Left ventricle myocardium inferior (tissue), 1 donor: ENCODE measurements around the gene NMUR1. TPM values are rescaled to one million over a fixed set of nuclear protein-coding genes. Genes with fewer than 3 reads are reported as not detected.
A peak's percentile ranks its signal among the peaks of the same experiment; 100 is the strongest.

ENCODE experiments used
- DNase-seq: peaks from one replicate; pipeline ENCODE4 v3.0.0-alpha.2; 2020
- H3K27ac ChIP-seq: fragments of 200-600 bp; replicated peaks from 2 replicates; pipeline ENCODE4 v1.8.0; 2021
- H3K27me3 ChIP-seq: fragments of 200-600 bp; 2 replicates; pipeline ENCODE4 v1.8.0; 2021; ENCODE audit warnings: low read depth
- H3K36me3 ChIP-seq: fragments of 200-600 bp; 2 replicates; pipeline ENCODE4 v1.8.0; 2021
- H3K4me1 ChIP-seq: fragments of 200-600 bp; 2 replicates; pipeline ENCODE4 v1.8.0; 2021
- H3K4me3 ChIP-seq: fragments of 200-600 bp; 2 replicates; pipeline ENCODE4 v1.8.0; 2021; ENCODE audit warnings: mild to moderate bottlenecking, moderate library complexity
- H3K9me3 ChIP-seq: fragments of 200-600 bp; replicated peaks from 2 replicates; pipeline ENCODE4 v1.8.0; 2021
- intact Hi-C: fragments of 100-400 bp; cut with micrococcal nuclease; formaldehyde crosslinking; loops from one replicate; pipeline ENCODE4 v1.11.0; 2022
- total RNA-seq: library from RNA; stranded (reverse); fragmentation: NEBNext Ultra II Directional; extraction: Animal tissue kit (Norgen Biotek cat#: 25700); gene quantifications from one replicate; pipeline ENCODE4 v1.2.1, GENCODE V29; 2021
- TF ChIP-seq, protein P1 (sequence below): fragments of 200-600 bp; IDR thresholded peaks from 2 replicates; pipeline ENCODE4 v1.8.0; 2021; ENCODE audit warnings: antibody characterized with exemption, mild to moderate bottlenecking, borderline replicate concordance
- donor health status: DM: no; HTN: yes; CAD: no; lungs with severe emphysema.

The NMUR1 gene
- total RNA-seq, 1 donor from 2014 or later = 0.41 TPM

DNA sequence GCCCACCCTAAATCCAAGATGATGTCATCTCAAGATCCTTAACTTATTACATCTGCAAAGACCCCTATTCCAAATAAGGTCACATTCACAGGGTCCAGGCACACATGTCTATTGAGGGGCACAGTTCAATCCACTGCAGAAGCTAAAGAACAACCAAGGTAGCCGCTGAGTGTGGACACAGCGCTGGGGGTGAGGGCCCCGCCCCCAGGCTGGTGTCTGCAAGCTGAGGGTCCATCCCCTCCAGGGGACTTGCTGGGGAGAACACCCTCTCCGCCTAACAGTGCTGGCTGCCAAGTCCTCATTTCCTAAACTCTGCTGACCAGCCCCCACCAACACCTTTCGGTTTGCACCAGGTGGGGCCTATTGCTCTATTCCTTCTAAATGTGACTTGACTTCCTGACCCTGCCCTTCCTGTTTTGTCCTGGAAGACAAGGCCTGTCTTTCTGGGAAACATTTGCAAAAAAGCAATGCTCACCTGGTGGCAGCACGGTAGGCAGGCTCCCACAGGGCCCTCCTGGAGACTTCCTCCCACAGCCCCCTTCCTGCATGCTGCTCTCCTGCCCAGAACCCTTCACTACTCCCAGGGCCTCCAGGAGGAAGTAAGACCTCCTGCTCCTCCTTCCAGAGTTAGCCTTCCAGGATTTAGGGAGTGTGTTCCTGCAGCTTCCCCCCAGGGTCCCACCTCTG lies 38.0 kb upstream of the NMUR1 start:
- intact Hi-C loops = no loop called here
- TF ChIP-seq, protein P1, sequence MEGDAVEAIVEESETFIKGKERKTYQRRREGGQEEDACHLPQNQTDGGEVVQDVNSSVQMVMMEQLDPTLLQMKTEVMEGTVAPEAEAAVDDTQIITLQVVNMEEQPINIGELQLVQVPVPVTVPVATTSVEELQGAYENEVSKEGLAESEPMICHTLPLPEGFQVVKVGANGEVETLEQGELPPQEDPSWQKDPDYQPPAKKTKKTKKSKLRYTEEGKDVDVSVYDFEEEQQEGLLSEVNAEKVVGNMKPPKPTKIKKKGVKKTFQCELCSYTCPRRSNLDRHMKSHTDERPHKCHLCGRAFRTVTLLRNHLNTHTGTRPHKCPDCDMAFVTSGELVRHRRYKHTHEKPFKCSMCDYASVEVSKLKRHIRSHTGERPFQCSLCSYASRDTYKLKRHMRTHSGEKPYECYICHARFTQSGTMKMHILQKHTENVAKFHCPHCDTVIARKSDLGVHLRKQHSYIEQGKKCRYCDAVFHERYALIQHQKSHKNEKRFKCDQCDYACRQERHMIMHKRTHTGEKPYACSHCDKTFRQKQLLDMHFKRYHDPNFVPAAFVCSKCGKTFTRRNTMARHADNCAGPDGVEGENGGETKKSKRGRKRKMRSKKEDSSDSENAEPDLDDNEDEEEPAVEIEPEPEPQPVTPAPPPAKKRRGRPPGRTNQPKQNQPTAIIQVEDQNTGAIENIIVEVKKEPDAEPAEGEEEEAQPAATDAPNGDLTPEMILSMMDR = no peak
- H3K9me3 ChIP-seq = no peaks in the 10 kb centered on the region

DNA sequence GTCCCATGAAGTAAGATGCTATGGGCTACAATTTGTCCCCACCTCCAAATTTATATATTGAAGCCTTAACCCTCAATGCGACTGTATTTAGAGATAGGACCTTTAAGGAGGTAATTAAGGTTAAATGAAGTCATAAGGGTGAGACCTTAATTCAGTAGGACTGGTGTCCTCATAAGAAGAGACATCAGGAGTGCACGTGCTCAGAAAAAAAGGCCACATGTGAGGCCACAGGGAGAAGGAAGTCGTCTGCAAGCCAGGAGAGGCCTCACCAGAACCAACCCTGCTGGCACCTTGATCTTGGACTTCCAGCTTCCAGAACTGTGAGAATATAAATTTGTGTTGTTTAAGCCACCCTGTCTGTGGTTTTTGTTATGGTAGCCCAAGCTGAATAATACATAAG lies 36.9 kb upstream of the NMUR1 start:
- DNase-seq = no peak
- Histone ChIP-seq H3K9me3 (no peaks in the 10 kb centered on the region), H3K27ac (no peak overlapping the region), H3K36me3 (no peaks in the 10 kb centered on the region), H3K27me3 (no peaks in the 10 kb centered on the region), H3K4me1 (no peaks in the 10 kb centered on the region), H3K4me3 (no peak overlapping the region)
- TF ChIP-seq, protein P1 = no peak
- intact Hi-C loops = no loop called here

More for the DNA sequence above, 38.0 kb upstream of the NMUR1 start:
- no peak for DNase-seq
- Histone ChIP-seq H3K4me3 (no peak overlapping the region), H3K27ac (no peak overlapping the region), H3K27me3 (no peaks in the 10 kb centered on the region), H3K4me1 (no peaks in the 10 kb centered on the region), H3K36me3 (no peaks in the 10 kb centered on the region)

DNA sequence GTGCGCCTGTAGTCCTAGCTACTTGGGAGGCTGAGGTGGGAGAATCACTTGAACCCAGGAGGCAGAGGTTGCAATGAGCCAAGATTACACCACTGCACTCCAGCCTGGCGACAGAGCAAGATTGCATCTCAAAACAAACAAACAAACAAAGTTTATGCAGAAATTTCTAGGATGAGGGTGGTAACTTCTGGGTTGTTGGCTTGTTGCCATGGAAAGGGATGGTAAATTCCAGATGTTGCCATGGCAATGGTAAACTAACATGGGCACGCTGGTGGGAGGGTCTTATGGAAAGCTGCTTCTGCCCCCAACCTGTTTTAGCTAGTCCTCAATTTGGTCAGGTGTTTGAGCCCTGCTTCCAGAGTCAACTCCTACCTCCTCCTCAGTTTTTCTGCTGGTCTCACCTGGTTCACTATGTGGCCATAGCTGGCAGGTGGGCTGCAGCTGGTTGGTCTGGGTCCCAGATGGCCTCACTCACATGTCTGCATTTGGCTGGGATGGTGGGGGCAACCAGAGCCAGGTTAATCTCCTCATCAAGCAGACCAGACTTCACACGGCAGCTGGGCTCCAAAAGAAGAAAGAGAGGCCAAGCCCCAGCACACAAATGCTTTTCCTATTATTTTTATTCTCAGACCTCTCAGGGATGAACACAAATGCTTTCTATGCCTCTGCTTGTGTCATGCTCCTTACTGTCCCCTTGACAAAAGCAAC lies 35.8 kb upstream of the NMUR1 start:
- Histone ChIP-seq H3K27me3 (no peaks in the 10 kb centered on the region), H3K36me3 (no peaks in the 10 kb centered on the region), H3K4me3 (no peak overlapping the region), H3K4me1 (no peaks in the 10 kb centered on the region), H3K9me3 (no peaks in the 10 kb centered on the region), H3K27ac (no peak overlapping the region)
- intact Hi-C loops = no loop called here
- TF ChIP-seq, protein P1 = no peak
- DNase-seq = no peak

DNA sequence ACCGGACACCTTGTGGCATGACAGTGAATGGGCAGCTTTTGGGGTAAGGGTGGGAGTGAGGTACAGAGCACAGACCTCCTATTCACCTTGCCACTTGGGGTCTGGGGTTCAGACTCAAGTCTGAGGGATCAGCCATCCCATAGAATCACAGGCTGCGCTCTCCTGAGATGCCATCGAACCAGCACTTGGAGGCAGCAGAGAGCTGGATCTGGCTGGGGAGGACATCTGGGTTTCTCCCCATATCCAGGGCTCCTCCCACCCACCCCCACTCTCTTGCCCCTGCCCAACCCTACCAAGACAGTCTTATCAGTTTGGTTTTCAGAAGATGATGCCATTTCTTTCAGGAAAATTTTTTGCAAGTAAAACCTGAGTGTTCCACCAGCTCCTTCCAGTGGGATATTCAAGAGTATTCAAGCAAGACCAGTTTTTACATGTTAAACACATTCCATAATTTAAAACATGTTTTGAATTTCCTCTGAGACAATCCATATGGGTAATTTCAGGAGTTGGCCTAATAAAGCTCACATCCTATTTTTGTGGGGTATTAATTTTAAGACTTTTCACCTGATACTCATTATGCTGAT lies 33.2 kb upstream of the NMUR1 start:
- peak; percentile 28 for DNase-seq
- Histone ChIP-seq H3K9me3 (no peaks in the 10 kb centered on the region), H3K4me1 (no peaks in the 10 kb centered on the region), H3K36me3 (no peaks in the 10 kb centered on the region), H3K27me3 (no peaks in the 10 kb centered on the region), H3K4me3 (no peak overlapping the region), H3K27ac (no peak overlapping the region)
- TF ChIP-seq, protein P1 = peak; percentile 77
- intact Hi-C loops = no loop called here

DNA sequence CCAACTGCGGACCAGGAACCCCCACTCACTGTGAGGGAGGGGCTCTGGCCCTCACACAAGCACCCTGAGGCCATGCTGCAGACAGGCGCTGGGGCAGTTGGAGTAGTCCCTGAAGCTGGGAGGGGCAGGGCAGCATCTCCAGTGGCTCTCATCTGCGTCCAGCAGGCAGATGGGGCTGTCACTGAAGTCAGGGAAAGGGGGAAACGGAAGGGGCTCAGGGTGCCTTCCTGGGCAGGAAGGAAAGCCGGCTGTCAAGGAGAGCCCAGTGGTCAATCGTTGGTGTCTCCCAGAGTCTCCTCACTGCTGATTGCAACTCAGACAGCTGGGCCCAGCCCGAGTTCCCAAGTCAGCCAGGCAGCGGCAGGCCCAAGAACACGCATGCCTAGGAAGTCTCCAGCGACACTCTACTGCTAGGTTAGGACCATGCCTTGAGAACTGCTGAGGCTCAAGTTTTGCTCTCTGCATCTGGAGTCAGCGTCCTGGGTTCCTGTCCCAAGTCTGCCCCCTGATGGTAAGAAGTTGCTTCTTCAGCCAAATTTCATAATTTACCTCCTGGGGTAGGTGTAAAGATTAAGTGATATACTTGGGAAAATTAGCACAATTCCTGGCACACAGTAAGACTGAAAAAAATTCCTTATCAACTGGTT lies 27.4 kb upstream of the NMUR1 start:
- Histone ChIP-seq H3K36me3 (no peaks in the 10 kb centered on the region), H3K27me3 (no peaks in the 10 kb centered on the region), H3K9me3 (peaks cover 8% of the 10 kb centered on the region), H3K27ac (peak overlapping the region; percentile 76), H3K4me3 (no peak overlapping the region), H3K4me1 (peaks cover 25% of the 10 kb centered on the region)
- TF ChIP-seq, protein P1 = peak; percentile 82
- DNase-seq = peak; percentile 76
- intact Hi-C loops = no loop called here
